ENCODE data around the gene CIAO2B. TPM values are rescaled to one million over a fixed set of nuclear protein-coding genes. Genes with fewer than 3 reads are reported as not detected.
A peak's percentile ranks its signal among the peaks of the same experiment; 100 is the strongest.

CIAO2B gene
- polyA plus RNA-seq, 1 donor (not counting 4 experiments of a cell fraction or from before 2014, with no cell fraction given): 105 TPM

- H3K4me2 ChIP-seq (ENCODE audit: control insufficient read depth, extremely low read depth, insufficient read depth, low read depth, low read length): peak overlapping the region; percentile 16
- H3K9me3 ChIP-seq (ENCODE audit: control insufficient read depth, low read depth, low read length): no peaks in the 10 kb centered on the region
- peaks cover 18% of the 10 kb centered on the region for H3K4me1 ChIP-seq (ENCODE audit: control insufficient read depth, extremely low read depth, insufficient read depth, low read length)
- TF ChIP-seq CTCF (optimal IDR thresholded peaks at IDR 0.05 in 1 of 3, IDR thresholded peaks at IDR 0.05 in 1 of 3, conservative IDR thresholded peaks at IDR 0.05 in 1 of 3; ENCODE audit: extremely low read depth in 1 of 3, insufficient read depth in 2 of 3, low read length in 3 of 3): no peak
- TF ChIP-seq EZH2 (IDR thresholded peaks at IDR 0.05; ENCODE audit: low read length): no peak
- no peak overlapping the region for H3K27ac ChIP-seq (ENCODE audit: control insufficient read depth, insufficient read depth, low read length)
- H3K9ac ChIP-seq (ENCODE audit: control insufficient read depth, extremely low read depth, insufficient read depth, low read length): no peak overlapping the region
- FAIRE-seq (no peak), DNase-seq (ENCODE audit: low read depth, low spot score) (no peak)
- dilution Hi-C loops (cut with MboI; ENCODE audit: extremely low pct_ligation_motif_present, low sequenced_read_pairs): no loop called here
- no peak overlapping the region for H2AFZ ChIP-seq (ENCODE audit: control insufficient read depth, low read length)
- peaks cover 5% of the 10 kb centered on the region for H3K9me1 ChIP-seq (ENCODE audit: control insufficient read depth, extremely low read depth, insufficient read depth, low read length)
- peaks cover 52% of the 10 kb centered on the region for H3K79me2 ChIP-seq (ENCODE audit: control insufficient read depth, insufficient read depth, low read length)
- H3K36me3 ChIP-seq (ENCODE audit: control insufficient read depth in 2 of 2, extremely low read depth in 1 of 2, insufficient read depth in 2 of 2, low read length in 2 of 2): peaks cover 40 to 57% of the 10 kb centered on the region in 2 experiments
- no peaks in the 10 kb centered on the region for H3K27me3 ChIP-seq (ENCODE audit: control insufficient read depth, extremely low read depth, insufficient read depth, low read length)
- no peak overlapping the region for H3K4me3 ChIP-seq (ENCODE audit: control insufficient read depth in 2 of 3, extremely low read depth in 1 of 3, insufficient read depth in 2 of 3, low read depth in 1 of 3, low read length in 3 of 3)
- peaks cover 8% of the 10 kb centered on the region for H4K20me1 ChIP-seq (ENCODE audit: control insufficient read depth, extremely low read depth, insufficient read depth, low read length)
These were observed 3.6 kb upstream of the CIAO2B start for GRCh38 chr16:66937725-66938337.

DNA sequence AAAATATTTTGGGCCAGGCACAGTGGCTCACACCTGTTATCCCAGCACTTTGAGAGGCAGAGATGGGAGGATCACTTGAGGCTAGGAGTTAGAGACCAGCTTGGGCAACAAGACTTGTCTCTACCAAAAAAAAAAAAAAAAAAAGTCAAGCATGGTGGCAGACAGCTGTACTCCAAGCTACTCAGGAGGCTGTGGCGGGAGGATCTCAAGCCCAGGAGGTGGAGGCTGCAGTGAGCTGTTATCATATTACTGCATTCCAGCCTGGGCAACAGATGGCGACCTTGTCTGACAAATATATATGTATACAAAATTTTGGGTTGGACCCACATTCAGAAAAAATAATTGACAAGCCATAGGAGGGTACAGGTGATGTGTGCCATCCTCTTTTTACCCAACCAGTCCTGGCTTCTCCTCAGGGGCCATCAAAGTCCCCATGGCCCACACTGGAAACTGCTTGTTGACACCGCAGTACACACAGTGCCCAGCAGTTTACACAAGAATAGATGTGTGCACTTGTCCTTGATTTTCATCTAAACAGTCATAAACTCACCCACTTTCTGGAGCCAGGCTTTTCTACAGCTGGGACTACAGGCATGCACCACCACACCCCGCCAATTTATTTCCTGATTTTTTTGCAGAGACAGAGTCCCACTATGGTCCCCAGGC, 2.8 kb upstream of the CIAO2B start:
- no peaks in the 10 kb centered on the region for H3K9me3 ChIP-seq (ENCODE audit: control insufficient read depth, low read depth, low read length)
- DNase-seq (ENCODE audit: low read depth, low spot score) (no peak), FAIRE-seq (no peak)
- H4K20me1 ChIP-seq (ENCODE audit: control insufficient read depth, extremely low read depth, insufficient read depth, low read length): peaks cover 8% of the 10 kb centered on the region
- H3K27ac ChIP-seq (ENCODE audit: control insufficient read depth, insufficient read depth, low read length): no peak overlapping the region
- H3K4me3 ChIP-seq (ENCODE audit: control insufficient read depth in 2 of 3, extremely low read depth in 1 of 3, insufficient read depth in 2 of 3, low read depth in 1 of 3, low read length in 3 of 3): peak overlapping the region in 1 of 3 experiments; percentile 77
- H3K9ac ChIP-seq (ENCODE audit: control insufficient read depth, extremely low read depth, insufficient read depth, low read length): no peak overlapping the region
- no peak overlapping the region for H2AFZ ChIP-seq (ENCODE audit: control insufficient read depth, low read length)
- no peaks in the 10 kb centered on the region for H3K27me3 ChIP-seq (ENCODE audit: control insufficient read depth, extremely low read depth, insufficient read depth, low read length)
- peaks cover 41 to 52% of the 10 kb centered on the region in 2 experiments for H3K36me3 ChIP-seq (ENCODE audit: control insufficient read depth in 2 of 2, extremely low read depth in 1 of 2, insufficient read depth in 2 of 2, low read length in 2 of 2)
- dilution Hi-C loops (cut with MboI; ENCODE audit: extremely low pct_ligation_motif_present, low sequenced_read_pairs): no loop called here
- H3K4me1 ChIP-seq (ENCODE audit: control insufficient read depth, extremely low read depth, insufficient read depth, low read length): peaks cover 18% of the 10 kb centered on the region
- H3K9me1 ChIP-seq (ENCODE audit: control insufficient read depth, extremely low read depth, insufficient read depth, low read length): peaks cover 5% of the 10 kb centered on the region
- TF ChIP-seq CTCF (optimal IDR thresholded peaks at IDR 0.05 in 1 of 3, IDR thresholded peaks at IDR 0.05 in 1 of 3, conservative IDR thresholded peaks at IDR 0.05 in 1 of 3; ENCODE audit: extremely low read depth in 1 of 3, insufficient read depth in 2 of 3, low read length in 3 of 3): no peak
- TF ChIP-seq EZH2 (IDR thresholded peaks at IDR 0.05; ENCODE audit: low read length): no peak
- peaks cover 52% of the 10 kb centered on the region for H3K79me2 ChIP-seq (ENCODE audit: control insufficient read depth, insufficient read depth, low read length)
- peak overlapping the region; percentile 16 for H3K4me2 ChIP-seq (ENCODE audit: control insufficient read depth, extremely low read depth, insufficient read depth, low read depth, low read length)

Data from keratinocyte (primary cell).